Measurements from ENCODE around the gene GRIFIN.

DNA sequence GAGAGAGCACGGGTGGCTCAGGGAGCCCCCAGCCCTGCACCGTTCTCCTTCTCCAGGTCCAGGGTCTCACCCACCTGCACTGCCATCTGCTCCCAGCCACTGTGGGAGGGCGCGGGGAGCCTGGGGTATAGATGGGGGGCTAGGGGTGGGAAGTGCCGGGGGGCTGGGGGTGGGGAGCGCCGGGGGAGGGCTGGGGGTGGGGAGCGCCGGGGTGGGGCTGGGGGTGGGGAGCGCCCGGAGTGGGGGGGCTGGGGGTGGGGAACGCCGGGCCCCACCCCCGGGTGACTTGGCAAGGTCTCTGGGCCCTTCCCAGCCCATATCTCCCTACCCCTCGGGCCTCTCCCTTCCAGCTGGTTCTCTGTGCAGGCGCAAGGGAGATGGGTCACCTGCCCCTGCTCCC is at the start of gene GRIFIN:
- TF ChIP-seq POLR2A (IDR thresholded peaks at IDR 0.05): no peak
- TF ChIP-seq, protein P1, sequence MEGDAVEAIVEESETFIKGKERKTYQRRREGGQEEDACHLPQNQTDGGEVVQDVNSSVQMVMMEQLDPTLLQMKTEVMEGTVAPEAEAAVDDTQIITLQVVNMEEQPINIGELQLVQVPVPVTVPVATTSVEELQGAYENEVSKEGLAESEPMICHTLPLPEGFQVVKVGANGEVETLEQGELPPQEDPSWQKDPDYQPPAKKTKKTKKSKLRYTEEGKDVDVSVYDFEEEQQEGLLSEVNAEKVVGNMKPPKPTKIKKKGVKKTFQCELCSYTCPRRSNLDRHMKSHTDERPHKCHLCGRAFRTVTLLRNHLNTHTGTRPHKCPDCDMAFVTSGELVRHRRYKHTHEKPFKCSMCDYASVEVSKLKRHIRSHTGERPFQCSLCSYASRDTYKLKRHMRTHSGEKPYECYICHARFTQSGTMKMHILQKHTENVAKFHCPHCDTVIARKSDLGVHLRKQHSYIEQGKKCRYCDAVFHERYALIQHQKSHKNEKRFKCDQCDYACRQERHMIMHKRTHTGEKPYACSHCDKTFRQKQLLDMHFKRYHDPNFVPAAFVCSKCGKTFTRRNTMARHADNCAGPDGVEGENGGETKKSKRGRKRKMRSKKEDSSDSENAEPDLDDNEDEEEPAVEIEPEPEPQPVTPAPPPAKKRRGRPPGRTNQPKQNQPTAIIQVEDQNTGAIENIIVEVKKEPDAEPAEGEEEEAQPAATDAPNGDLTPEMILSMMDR (IDR thresholded peaks at IDR 0.05): no peak
- no peak for TF ChIP-seq POLR2AphosphoS5 (IDR thresholded peaks at IDR 0.05)
